SK-N-SH (cell line): ENCODE data around the gene SPDYA. TPM values are rescaled to one million over a fixed set of nuclear protein-coding genes. Genes with fewer than 3 reads are reported as not detected.

Source experiments
- CTCF ChIA-PET: fragments of 300-600, 350-600 bp; formaldehyde crosslinking; extraction: SDS; loops from one replicate; lab custom pipeline; 2021; lab: Yijun Ruan, JAX
- POLR2A ChIA-PET: fragments of 350-600 bp; sonication (Branson Sonifier 250); formaldehyde crosslinking; extraction: SDS; loops from one replicate; lab custom pipeline; 2020; ENCODE audit warnings: antibody characterized with exemption, inconsistent platforms; lab: Yijun Ruan, JAX
- DNase-seq: peaks from one replicate; pipeline ENCODE4 v3.0.0; 2012
- H2AFZ ChIP-seq: fragments of 200-600 bp; sonication (generic); 2 replicates; pipeline ENCODE4 v1.8.1; 2016; ENCODE audit warnings: antibody characterized with exemption, mild to moderate bottlenecking, low read depth
- H3F3A ChIP-seq: fragments of 200-600 bp; sonication (generic); replicated peaks from 2 replicates; pipeline ENCODE3; 2016; ENCODE audit warnings: antibody characterized with exemption, mild to moderate bottlenecking; ENCODE audit not compliant: insufficient read depth
- H3K27ac ChIP-seq, 2 experiments: fragments of 200-500 bp in 1 of 2; fragments of 200-600 bp in 1 of 2; sonication (Bioruptor generic) in 1 of 2; sonication (generic), shearing (Covaris generic) in 1 of 2; 2 replicates each; pipeline versions ENCODE4 v1.5.1 to v1.6.1; 2014 to 2016; ENCODE audit warnings: low read depth in 2 of 2, inconsistent platforms in 1 of 2, low read length in 1 of 2, mild to moderate bottlenecking in 1 of 2, mixed read lengths in 1 of 2
- H3K27me3 ChIP-seq: fragments of 200-600 bp; sonication (generic), shearing (Covaris generic); 2 replicates; pipeline ENCODE4 v1.6.1; 2016; ENCODE audit warnings: mixed run types; ENCODE audit not compliant: insufficient read depth
- H3K36me3 ChIP-seq, 2 experiments: fragments of 200-500 bp in 1 of 2; fragments of 200-600 bp in 1 of 2; sonication (Bioruptor generic) in 1 of 2; sonication (generic) in 1 of 2; replicated peaks in 1 of 2; 2 replicates each; pipeline versions ENCODE3 to v1.5.1; 2014 to 2016; ENCODE audit warnings: low read length in 1 of 2, mild to moderate bottlenecking in 1 of 2; ENCODE audit not compliant: insufficient read depth in 2 of 2, control insufficient read depth in 1 of 2
- H3K4me1 ChIP-seq, 2 experiments: fragments of 200-500 bp in 1 of 2; fragments of 200-600 bp in 1 of 2; sonication (Bioruptor generic) in 1 of 2; sonication (generic), shearing (Covaris generic) in 1 of 2; 2 replicates each; pipeline versions ENCODE4 v1.5.1 to v1.6.1; 2014 to 2016; ENCODE audit warnings: low read depth in 1 of 2, low read length in 1 of 2, mixed run types in 1 of 2; ENCODE audit not compliant: insufficient read depth in 2 of 2, control insufficient read depth in 1 of 2
- H3K4me2 ChIP-seq: fragments of 200-600 bp; sonication (generic), shearing (Covaris generic); 2 replicates; pipeline ENCODE4 v1.6.1; 2017; ENCODE audit warnings: mixed run types
- H3K4me3 ChIP-seq, 2 experiments: fragments of 200-500 bp in 1 of 2; fragments of 200-600 bp in 1 of 2; sonication (Bioruptor generic) in 1 of 2; sonication (generic), shearing (Covaris generic) in 1 of 2; 2 replicates each; pipeline versions ENCODE4 v1.5.1 to v1.8.1; 2014 to 2016; ENCODE audit warnings: low read depth in 2 of 2, inconsistent platforms in 1 of 2, low read length in 1 of 2, mild to moderate bottlenecking in 1 of 2, mixed read lengths in 1 of 2, moderate library complexity in 1 of 2
- H3K79me2 ChIP-seq: fragments of 200-600 bp; sonication (generic); 2 replicates; pipeline ENCODE4 v1.8.1; 2017; ENCODE audit warnings: mild to moderate bottlenecking; ENCODE audit not compliant: insufficient read depth
- H3K9ac ChIP-seq: fragments of 200-600 bp; sonication (generic); 2 replicates; pipeline ENCODE4 v1.6.1; 2017; ENCODE audit warnings: mixed run types
- H3K9me2 ChIP-seq: fragments of 200-600 bp; sonication (generic); 2 replicates; pipeline ENCODE4 v1.6.1; 2017; ENCODE audit warnings: mixed run types
- H3K9me3 ChIP-seq: fragments of 200-600 bp; sonication (generic); 2 replicates; pipeline ENCODE4 v1.6.1; 2017; ENCODE audit warnings: mixed run types, mild to moderate bottlenecking, moderate library complexity
- H4K20me1 ChIP-seq: fragments of 200-600 bp; sonication (generic); 2 replicates; pipeline ENCODE4 v1.6.1; 2017; ENCODE audit warnings: mild to moderate bottlenecking, mixed run types; ENCODE audit not compliant: insufficient read depth
- CHD2 ChIP-seq: fragments of 150-350 bp; IDR thresholded peaks from 2 replicates; pipeline ENCODE4 v1.6.1; 2018; ENCODE audit warnings: low read length; ENCODE audit not compliant: partially characterized antibody
- ELF1 ChIP-seq: IDR thresholded peaks from 2 replicates; pipeline ENCODE4 v1.4.0; 2012
- EZH2phosphoT487 ChIP-seq: fragments of 200-600 bp; sonication (generic); IDR thresholded peaks from 2 replicates; pipeline ENCODE4 v1.6.1; 2017; ENCODE audit warnings: low read depth, mixed run types, mild to moderate bottlenecking, antibody characterized with exemption, moderate library complexity, borderline replicate concordance
- FOXJ3 ChIP-seq: sonication (generic); formaldehyde crosslinking; IDR thresholded peaks from 2 replicates; pipeline ENCODE4 v1.5.1; 2020; ENCODE audit warnings: mild to moderate bottlenecking, missing genetic modification reagents
- FOXM1 ChIP-seq: IDR thresholded peaks from 2 replicates; pipeline ENCODE4 v1.4.0; 2012; ENCODE audit warnings: low read depth, mild to moderate bottlenecking
- GATA2 ChIP-seq: sonication (generic); formaldehyde crosslinking; IDR thresholded peaks from 2 replicates; pipeline ENCODE4 v1.5.0; 2020; ENCODE audit warnings: mild to moderate bottlenecking, missing genetic modification reagents
- JUND ChIP-seq: IDR thresholded peaks from 2 replicates; pipeline ENCODE4 v1.4.0; 2012
- MAX ChIP-seq: IDR thresholded peaks from 2 replicates; pipeline ENCODE4 v1.4.0; 2012; ENCODE audit warnings: low read depth
- MEF2A ChIP-seq: IDR thresholded peaks from 2 replicates; pipeline ENCODE4 v1.4.0; 2012; ENCODE audit warnings: low read depth, borderline replicate concordance
- MXI1 ChIP-seq: IDR thresholded peaks from 2 replicates; pipeline ENCODE4 v1.6.1; 2012; ENCODE audit warnings: mild to moderate bottlenecking, low read depth, low read length, improper control_type of control experiment
- RCOR1 ChIP-seq: fragments of 150-350 bp; IDR thresholded peaks from 2 replicates; pipeline ENCODE4 v1.6.1; 2017; ENCODE audit warnings: antibody characterized with exemption, low read length
- RFX5 ChIP-seq: IDR thresholded peaks from 2 replicates; pipeline ENCODE4 v1.6.1; 2012; ENCODE audit warnings: mild to moderate bottlenecking, improper control_type of control experiment, low read length
- SIN3A ChIP-seq: IDR thresholded peaks from 2 replicates; pipeline ENCODE4 v1.6.1; 2012; ENCODE audit warnings: low read depth, mild to moderate bottlenecking, low read length, moderate library complexity, borderline replicate concordance
- TCF12 ChIP-seq: IDR thresholded peaks from 2 replicates; pipeline ENCODE4 v1.4.0; 2012
- TEAD4 ChIP-seq: IDR thresholded peaks from 2 replicates; pipeline ENCODE4 v1.4.0; 2012; ENCODE audit warnings: mild to moderate bottlenecking, borderline replicate concordance; ENCODE audit not compliant: insufficient read depth
- ZBTB33 ChIP-seq: IDR thresholded peaks from 2 replicates; pipeline ENCODE4 v1.4.0; 2012; ENCODE audit warnings: low read depth, borderline replicate concordance
- WGBS: methylation state at CpG from one replicate; pipeline ENCODE4 v1.1.6; 2017; ENCODE audit warnings: low lambda C conversion rate; 5-methylcytosine and 5-hydroxymethylcytosine counted together
- polyA plus RNA-seq, 3 experiments: library from polyadenylated mRNA; depleted of rRNA; stranded (reverse); fragments of >200 nt; gene quantifications; 2 replicates each; pipeline ENCODE4 v1.2.3, GENCODE V29; 2012
- TF ChIP-seq, protein P1 (sequence below): IDR thresholded peaks from 2 replicates; pipeline ENCODE4 v1.6.1; 2012; ENCODE audit warnings: mild to moderate bottlenecking, low read depth, low read length, moderate library complexity
- TF ChIP-seq, protein P2 (sequence below): fragments of 200-600 bp; sonication (generic); IDR thresholded peaks from 2 replicates; pipeline ENCODE4 v1.6.1; 2017; ENCODE audit warnings: antibody characterized with exemption, mild to moderate bottlenecking, moderate library complexity

Gene SPDYA
- polyA plus RNA-seq, 1 of the 3 experiments (the other 2 are of a cell fraction), result not detected

- Histone ChIP-seq H2AFZ (no peak overlapping the region), H3K9ac (no peak overlapping the region), H3K27me3 (no peaks in the 10 kb centered on the region), H3K79me2 (no peaks in the 10 kb centered on the region), H3F3A (peaks cover 2% of the 10 kb centered on the region), H3K4me2 (no peak overlapping the region), H3K27ac (no peak overlapping the region), H3K9me2 (no peaks in the 10 kb centered on the region), H3K4me3 (no peak overlapping the region), H3K36me3 (no peaks in the 10 kb centered on the region), H4K20me1 (no peaks in the 10 kb centered on the region), H3K9me3 (no peaks in the 10 kb centered on the region), H3K4me1 (no peaks in the 10 kb centered on the region)
- TF ChIP-seq FOXJ3 (CRISPR knock-in tag), result no peak
- no peak for TF ChIP-seq ZBTB33
- TF ChIP-seq, protein P1, sequence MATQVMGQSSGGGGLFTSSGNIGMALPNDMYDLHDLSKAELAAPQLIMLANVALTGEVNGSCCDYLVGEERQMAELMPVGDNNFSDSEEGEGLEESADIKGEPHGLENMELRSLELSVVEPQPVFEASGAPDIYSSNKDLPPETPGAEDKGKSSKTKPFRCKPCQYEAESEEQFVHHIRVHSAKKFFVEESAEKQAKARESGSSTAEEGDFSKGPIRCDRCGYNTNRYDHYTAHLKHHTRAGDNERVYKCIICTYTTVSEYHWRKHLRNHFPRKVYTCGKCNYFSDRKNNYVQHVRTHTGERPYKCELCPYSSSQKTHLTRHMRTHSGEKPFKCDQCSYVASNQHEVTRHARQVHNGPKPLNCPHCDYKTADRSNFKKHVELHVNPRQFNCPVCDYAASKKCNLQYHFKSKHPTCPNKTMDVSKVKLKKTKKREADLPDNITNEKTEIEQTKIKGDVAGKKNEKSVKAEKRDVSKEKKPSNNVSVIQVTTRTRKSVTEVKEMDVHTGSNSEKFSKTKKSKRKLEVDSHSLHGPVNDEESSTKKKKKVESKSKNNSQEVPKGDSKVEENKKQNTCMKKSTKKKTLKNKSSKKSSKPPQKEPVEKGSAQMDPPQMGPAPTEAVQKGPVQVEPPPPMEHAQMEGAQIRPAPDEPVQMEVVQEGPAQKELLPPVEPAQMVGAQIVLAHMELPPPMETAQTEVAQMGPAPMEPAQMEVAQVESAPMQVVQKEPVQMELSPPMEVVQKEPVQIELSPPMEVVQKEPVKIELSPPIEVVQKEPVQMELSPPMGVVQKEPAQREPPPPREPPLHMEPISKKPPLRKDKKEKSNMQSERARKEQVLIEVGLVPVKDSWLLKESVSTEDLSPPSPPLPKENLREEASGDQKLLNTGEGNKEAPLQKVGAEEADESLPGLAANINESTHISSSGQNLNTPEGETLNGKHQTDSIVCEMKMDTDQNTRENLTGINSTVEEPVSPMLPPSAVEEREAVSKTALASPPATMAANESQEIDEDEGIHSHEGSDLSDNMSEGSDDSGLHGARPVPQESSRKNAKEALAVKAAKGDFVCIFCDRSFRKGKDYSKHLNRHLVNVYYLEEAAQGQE, result no peak
- TF ChIP-seq TCF12, result no peak
- TF ChIP-seq MAX, result no peak
- TF ChIP-seq MXI1, result no peak
- no peak for TF ChIP-seq CHD2
- no peak for TF ChIP-seq RCOR1
- TF ChIP-seq EZH2phosphoT487, result no peak
- TF ChIP-seq RFX5, result no peak
- TF ChIP-seq MEF2A, result no peak
- no peak for TF ChIP-seq SIN3A
- TF ChIP-seq JUND, result no peak
- TF ChIP-seq, protein P2, sequence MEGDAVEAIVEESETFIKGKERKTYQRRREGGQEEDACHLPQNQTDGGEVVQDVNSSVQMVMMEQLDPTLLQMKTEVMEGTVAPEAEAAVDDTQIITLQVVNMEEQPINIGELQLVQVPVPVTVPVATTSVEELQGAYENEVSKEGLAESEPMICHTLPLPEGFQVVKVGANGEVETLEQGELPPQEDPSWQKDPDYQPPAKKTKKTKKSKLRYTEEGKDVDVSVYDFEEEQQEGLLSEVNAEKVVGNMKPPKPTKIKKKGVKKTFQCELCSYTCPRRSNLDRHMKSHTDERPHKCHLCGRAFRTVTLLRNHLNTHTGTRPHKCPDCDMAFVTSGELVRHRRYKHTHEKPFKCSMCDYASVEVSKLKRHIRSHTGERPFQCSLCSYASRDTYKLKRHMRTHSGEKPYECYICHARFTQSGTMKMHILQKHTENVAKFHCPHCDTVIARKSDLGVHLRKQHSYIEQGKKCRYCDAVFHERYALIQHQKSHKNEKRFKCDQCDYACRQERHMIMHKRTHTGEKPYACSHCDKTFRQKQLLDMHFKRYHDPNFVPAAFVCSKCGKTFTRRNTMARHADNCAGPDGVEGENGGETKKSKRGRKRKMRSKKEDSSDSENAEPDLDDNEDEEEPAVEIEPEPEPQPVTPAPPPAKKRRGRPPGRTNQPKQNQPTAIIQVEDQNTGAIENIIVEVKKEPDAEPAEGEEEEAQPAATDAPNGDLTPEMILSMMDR, result no peak
- no peak for TF ChIP-seq ELF1
- TF ChIP-seq TEAD4, result no peak
- no peak for TF ChIP-seq GATA2 (CRISPR knock-in tag)
- TF ChIP-seq FOXM1, result no peak
- DNase-seq, result no peak
- CTCF ChIA-PET, result interaction anchor here (0.6 to 0.9 kb wide), 2 partner anchors 22 to 267 kb away, joined by 3 to 4 read pairs; no protein-coding TSS in a partner anchor
- POLR2A ChIA-PET, result no interaction called here
- 79% methylated on average over 2 of the region's 2 CpGs for WGBS
Measured at GRCh38 chr2:28833740-28834470, 23.3 kb downstream of the SPDYA start.
